ENCODE results near the gene CCND3. TPM values are rescaled to one million over a fixed set of nuclear protein-coding genes. Genes with fewer than 3 reads are reported as not detected.

The CCND3 gene
- 10 to 100 TPM; 25.0 to 35.4 (median 30.6) TPM for polyA plus RNA-seq (ENCODE audit: insufficient read length in 4 of 4)

- DNase-seq (ENCODE audit: low read depth in 4 of 4, low spot score in 2 of 4) = peak in 3 of 4 donors; percentile 69 to 85 (median 75)
Observed at GRCh38 chr6:41941280-41942066, at the start of gene CCND3. Gene CCND3 (minus strand): TSS chr6:41941808. CDS start chr6:41941649, 159 bp downstream.

GRCh38 chr6:41986339-41986738, 44.7 kb upstream of the CCND3 start:
- no peak for DNase-seq (ENCODE audit: low read depth in 4 of 4, low spot score in 2 of 4)

DNA sequence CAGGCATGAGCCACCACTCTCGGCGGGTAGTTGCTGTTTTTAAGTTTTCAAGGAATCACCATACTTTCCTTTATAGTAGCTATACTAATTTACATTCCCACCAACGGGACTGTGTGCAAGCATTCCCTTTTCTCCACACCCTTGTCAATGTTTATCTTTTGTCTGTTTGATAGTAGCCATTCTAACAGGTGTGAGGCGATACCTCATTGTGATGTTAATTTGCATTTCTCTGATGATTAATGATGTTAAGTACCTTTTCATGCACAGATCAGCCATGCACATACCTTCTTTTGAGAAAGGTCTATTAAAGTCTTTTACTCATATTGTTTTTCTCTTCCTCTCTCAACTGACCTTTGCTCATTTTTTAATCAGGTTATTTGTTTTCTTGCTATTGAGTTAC, 43.0 kb upstream of the CCND3 start:
- DNase-seq (ENCODE audit: low read depth in 4 of 4, low spot score in 2 of 4) = no peak

DNA sequence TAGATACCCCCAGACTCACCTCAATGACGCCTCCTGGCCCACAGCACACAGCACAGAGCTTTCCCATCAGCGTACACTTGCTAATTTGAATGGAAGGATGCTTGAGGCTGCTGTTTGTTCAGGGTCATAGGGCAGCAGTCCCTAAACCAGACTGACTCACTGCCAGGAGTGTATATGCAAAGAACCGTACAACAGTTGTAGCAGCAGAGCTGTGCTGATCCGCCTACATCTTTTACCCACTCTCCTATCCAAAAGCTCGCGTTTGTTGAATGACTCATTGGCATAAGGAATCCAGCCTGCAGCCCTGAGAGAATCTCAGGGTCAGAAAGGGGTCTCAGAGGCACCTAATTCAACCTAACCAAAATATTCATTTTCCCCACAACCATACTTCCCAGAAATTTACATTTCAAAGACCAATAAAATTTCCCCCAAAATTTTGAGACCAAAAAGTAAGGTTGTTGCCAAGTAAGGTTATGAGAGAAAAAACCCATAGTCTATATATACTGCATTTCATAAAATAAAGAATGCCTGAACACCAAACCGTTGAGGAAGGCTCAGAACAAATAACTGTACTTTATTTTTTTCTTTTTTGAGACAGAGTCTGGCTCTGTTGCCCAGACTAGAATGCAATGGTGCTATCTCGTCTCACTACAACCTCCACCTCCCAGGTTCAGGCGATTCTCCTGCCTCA, 35.3 kb upstream of the CCND3 start:
- DNase-seq (ENCODE audit: low read depth in 4 of 4, low spot score in 2 of 4) = no peak

DNA sequence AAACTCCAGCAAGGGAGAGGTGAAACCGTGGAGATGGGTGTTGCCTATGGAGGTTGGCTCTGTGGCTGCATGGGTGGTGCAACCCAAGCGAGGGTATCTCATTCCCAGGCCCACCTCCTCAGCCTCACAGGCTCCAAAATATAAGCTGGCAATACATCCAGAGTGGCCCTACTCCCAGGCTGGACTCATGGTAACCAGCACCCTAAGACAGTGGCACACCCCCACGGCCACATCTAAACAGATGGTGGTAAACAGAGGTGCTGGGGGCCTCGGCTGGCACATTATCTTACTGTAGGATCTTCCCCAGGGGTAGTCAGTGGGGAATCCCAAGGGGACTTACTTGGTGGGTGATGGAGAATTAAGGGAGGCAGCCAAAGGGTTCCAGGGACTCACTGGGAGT, 33.7 kb upstream of the CCND3 start:
- DNase-seq (ENCODE audit: low read depth in 4 of 4, low spot score in 2 of 4) = no peak

DNA sequence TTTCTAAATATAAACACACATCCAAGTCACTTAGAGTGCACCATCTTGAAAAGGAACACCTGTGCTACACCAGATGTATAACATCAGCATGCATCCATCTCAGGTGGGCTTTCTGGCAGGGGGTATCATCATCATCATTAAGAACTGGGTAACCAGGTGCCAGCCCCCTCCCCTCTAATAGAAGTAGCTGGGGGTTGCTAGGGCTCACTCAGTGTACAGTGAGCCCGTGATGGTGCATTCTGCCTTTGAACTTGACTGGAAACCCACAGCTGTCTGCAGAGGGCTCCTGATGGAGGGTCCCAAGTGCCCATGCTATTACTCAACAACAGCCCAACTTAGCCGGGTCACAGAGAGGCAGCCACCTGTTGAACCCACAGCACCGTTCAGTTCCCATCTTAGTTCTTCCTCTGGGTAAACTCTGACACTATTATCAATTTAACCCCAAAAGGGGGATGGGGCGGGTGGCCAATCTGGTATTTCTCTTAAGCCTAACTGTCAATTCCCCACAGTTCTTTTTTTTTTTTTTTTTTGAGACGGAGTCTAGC, 32.7 kb upstream of the CCND3 start:
- DNase-seq (ENCODE audit: low read depth in 4 of 4, low spot score in 2 of 4) = no peak

DNA sequence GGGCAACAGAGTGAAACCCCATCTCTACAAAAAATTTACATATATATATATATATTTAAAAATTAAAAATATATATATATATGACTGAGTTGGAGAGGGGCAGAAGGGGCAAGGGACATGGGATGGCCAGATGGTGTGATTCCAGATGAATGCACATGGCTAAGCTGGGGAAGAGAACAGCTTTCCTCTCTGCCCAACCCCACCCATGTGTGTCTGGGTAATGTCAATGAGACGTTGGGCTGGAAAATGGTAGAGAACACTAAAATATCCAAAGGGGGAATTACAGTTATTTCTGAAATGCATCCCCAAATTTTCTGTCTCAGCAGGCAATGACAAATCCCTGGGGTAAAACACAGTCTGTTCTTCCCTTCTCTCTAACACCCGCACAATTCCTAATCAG, 31.2 kb upstream of the CCND3 start:
- DNase-seq (ENCODE audit: low read depth in 4 of 4, low spot score in 2 of 4) = no peak

DNA sequence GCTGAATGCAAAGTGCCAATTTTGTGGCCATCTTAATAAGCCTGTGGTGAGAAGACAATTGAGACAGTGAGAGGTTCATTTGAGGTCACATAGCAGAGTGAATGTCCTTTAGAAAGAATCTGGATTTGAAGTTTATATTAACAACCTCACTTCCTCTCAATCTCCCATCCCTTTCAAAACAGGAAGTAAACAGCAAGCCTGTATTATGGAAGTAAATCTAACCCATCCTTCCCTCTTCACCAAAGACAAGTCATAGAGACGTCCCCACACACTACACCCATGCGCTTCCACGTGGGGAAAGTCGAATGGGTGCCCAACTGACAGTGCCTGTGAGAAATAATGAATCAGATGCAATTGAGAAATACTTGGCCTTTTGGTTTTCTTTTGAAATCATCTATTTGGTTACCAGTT, 28.8 kb upstream of the CCND3 start:
- DNase-seq (ENCODE audit: low read depth in 4 of 4, low spot score in 2 of 4) = no peak

- no peak for DNase-seq (ENCODE audit: low read depth in 4 of 4, low spot score in 2 of 4)
Observed at GRCh38 chr6:41967312-41968287, 26.0 kb upstream of the CCND3 start.

GRCh38 chr6:41966961-41967311, 25.3 kb upstream of the CCND3 start:
- no peak for DNase-seq (ENCODE audit: low read depth in 4 of 4, low spot score in 2 of 4)

DNA sequence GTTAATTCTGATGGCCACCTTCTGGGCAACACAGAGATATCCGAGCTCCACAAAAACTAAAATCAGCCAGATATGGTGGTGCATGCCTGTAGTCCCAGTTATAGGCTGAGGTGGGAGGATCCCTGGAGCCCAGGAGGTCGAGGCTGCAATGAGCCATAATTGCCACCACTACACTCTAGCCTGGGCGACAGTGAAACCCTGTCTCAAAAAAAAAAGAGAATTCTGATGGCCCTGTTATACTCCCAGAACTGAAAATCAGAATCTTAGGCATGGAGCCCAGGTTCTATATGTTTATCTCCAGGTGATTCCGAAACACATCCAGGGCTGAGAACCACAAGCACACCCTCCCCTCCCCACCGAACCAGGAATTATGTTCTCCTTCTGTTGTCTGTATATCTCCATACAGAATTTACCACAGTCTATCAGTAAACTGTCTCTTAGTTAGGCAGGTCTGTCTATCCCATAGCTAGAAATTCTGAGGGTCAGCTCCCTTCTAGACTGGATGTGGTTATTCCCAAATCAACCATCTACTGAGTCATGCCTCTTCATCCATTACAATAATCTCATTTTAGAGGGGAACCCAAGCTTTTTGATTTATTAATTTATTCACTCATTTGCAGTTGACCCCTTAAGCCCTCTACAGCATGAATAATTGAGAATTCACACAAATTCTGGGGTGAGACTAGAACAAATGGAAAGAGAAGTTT, 24.8 kb upstream of the CCND3 start:
- DNase-seq (ENCODE audit: low read depth in 4 of 4, low spot score in 2 of 4) = no peak

GRCh38 chr6:41965429-41966213, 24.0 kb upstream of the CCND3 start:
- DNase-seq (ENCODE audit: low read depth in 4 of 4, low spot score in 2 of 4) = no peak

GRCh38 chr6:41964201-41964887, 22.7 kb upstream of the CCND3 start:
- DNase-seq (ENCODE audit: low read depth in 4 of 4, low spot score in 2 of 4) = no peak

DNA sequence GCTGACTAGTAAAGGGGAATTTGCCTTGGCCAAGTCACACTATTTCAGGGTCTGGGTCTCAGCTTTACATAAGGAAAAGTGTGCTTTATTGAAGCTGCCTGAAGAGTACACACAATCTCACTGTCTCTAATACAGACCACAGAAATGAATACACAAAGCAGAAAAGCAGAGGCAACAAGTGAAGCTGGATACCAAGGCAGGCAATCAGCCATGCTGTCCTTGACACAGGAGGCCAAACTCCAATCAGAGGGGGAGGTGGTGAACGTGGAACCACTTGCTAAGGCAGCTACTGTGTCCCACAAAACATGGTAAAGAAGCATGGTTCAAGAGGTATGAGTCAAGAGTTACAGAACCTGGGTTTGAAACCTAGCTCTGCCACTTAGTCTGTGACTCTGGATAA, 21.8 kb upstream of the CCND3 start:
- no peak for DNase-seq (ENCODE audit: low read depth in 4 of 4, low spot score in 2 of 4)

DNA sequence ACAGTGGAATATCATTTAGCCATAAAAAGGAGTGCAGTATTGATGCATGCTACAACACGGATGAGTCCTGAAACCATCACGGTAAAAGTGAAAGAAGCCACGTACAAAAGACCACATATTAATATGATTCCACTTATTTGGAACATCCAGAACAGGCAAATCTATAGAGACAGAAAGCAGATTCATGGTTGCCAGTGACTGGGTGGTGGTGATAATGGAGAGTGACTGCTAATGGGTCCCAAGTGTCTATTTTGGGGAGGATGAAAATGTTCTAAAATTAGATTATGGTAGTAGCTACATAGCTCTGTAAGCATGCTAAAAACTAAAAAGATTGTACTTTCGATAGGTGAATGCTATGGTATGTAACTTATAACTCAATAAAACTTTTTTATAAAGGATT, 18.4 kb upstream of the CCND3 start:
- DNase-seq (ENCODE audit: low read depth in 4 of 4, low spot score in 2 of 4) = no peak

- no peak for DNase-seq (ENCODE audit: low read depth in 4 of 4, low spot score in 2 of 4)
Observed at GRCh38 chr6:41958022-41958856, 16.6 kb upstream of the CCND3 start.

GRCh38 chr6:41957117-41957516, 15.5 kb upstream of the CCND3 start:
- no peak for DNase-seq (ENCODE audit: low read depth in 4 of 4, low spot score in 2 of 4)

DNA sequence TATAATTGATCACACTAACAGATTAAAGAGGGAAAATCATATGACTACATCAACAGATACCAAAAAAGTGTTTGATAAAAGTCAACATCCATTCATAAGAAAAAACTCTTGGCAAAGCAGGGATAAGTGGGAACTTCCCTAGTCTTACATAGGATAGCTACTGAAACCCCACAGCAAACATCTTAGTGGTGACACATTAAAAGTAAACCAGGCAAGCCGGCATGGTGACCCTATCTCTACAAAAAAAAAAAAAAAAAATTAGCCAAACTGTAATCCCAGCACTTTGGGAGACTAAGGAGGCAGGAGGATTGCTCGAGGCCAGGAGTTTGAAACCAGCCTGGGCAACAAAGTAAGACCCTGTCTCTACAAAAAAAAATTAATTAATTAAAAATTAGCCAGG, 13.8 kb upstream of the CCND3 start:
- DNase-seq (ENCODE audit: low read depth in 4 of 4, low spot score in 2 of 4) = no peak
